Hepatocyte (in vitro differentiated cells): ENCODE data around the gene FAM20C. TPM values are rescaled to one million over a fixed set of nuclear protein-coding genes. Genes with fewer than 3 reads are reported as not detected.

Experiments used
- DNase-seq: peaks from one replicate; pipeline ENCODE4 v3.0.0-alpha.2; 2016; ENCODE audit warnings: low spot score
- H2AFZ ChIP-seq: fragments of 200-600 bp; sonication (generic); 2 replicates; pipeline ENCODE4 v1.6.0; 2016; ENCODE audit warnings: antibody characterized with exemption, mild to moderate bottlenecking
- H3K27ac ChIP-seq: fragments of 200-600 bp; sonication (generic); 2 replicates; pipeline ENCODE4 v1.5.1; 2016; ENCODE audit warnings: mild to moderate bottlenecking
- H3K27me3 ChIP-seq: fragments of 200-600 bp; sonication (generic); 2 replicates; pipeline ENCODE4 v1.6.1; 2016
- H3K36me3 ChIP-seq: fragments of 200-600 bp; sonication (generic); replicated peaks from 2 replicates; pipeline ENCODE4 v1.5.1; 2016; ENCODE audit warnings: low read depth; ENCODE audit not compliant: insufficient read depth
- H3K4me1 ChIP-seq: fragments of 200-600 bp; sonication (generic); 2 replicates; pipeline ENCODE4 v1.5.1; 2016; ENCODE audit warnings: mild to moderate bottlenecking, moderate library complexity; ENCODE audit not compliant: insufficient read depth
- H3K4me2 ChIP-seq: fragments of 200-600 bp; sonication (generic); 2 replicates; pipeline ENCODE4 v1.6.0; 2016
- H3K4me3 ChIP-seq: fragments of 200-600 bp; sonication (generic); 2 replicates; pipeline ENCODE4 v1.5.1; 2016; ENCODE audit warnings: mild to moderate bottlenecking
- H3K79me2 ChIP-seq: fragments of 200-600 bp; sonication (generic); 2 replicates; pipeline ENCODE4 v1.6.0; 2017; ENCODE audit warnings: mild to moderate bottlenecking
- H3K9me2 ChIP-seq: fragments of 200-600 bp; sonication (generic); replicated peaks from 2 replicates; pipeline ENCODE4 v1.6.0; 2017; ENCODE audit warnings: mild to moderate bottlenecking; ENCODE audit not compliant: insufficient read depth
- H3K9me3 ChIP-seq: fragments of 200-600 bp; sonication (generic); 2 replicates; pipeline ENCODE4 v1.5.1; 2016; ENCODE audit warnings: low read depth, mild to moderate bottlenecking
- H4K20me1 ChIP-seq: fragments of 200-600 bp; sonication (generic); 2 replicates; pipeline ENCODE4 v1.6.0; 2016; ENCODE audit warnings: mild to moderate bottlenecking; ENCODE audit not compliant: insufficient read depth, poor library complexity, severe bottlenecking
- EZH2 ChIP-seq: fragments of 200-600 bp; sonication (generic); IDR thresholded peaks from 2 replicates; pipeline ENCODE4 v1.6.1; 2016; ENCODE audit warnings: antibody characterized with exemption, mild to moderate bottlenecking, borderline replicate concordance
- EZH2phosphoT487 ChIP-seq: fragments of 200-600 bp; sonication (generic); IDR thresholded peaks from one replicate; pipeline ENCODE4 v1.6.1; 2018; ENCODE audit warnings: antibody characterized with exemption, mild to moderate bottlenecking, low read depth, moderate library complexity; ENCODE audit not compliant: unreplicated experiment, severe bottlenecking
- WGBS: methylation state at CpG from one replicate; pipeline ENCODE4 v1.1.6; 2016; ENCODE audit warnings: low lambda C conversion rate; ENCODE audit errors: missing lambda C conversion rate; 5-methylcytosine and 5-hydroxymethylcytosine counted together
- polyA plus RNA-seq: library from polyadenylated mRNA; unstranded; fragments of >200 nt; fragmentation: Nextera tagmentation; extraction: Ambion mirVana; gene quantifications from 2 replicates; pipeline ENCODE4 v1.2.1, GENCODE V29; 2016
- total RNA-seq: library from RNA; depleted of rRNA; stranded (reverse); fragments of >200 nt; gene quantifications from 2 replicates; pipeline ENCODE4 v1.2.3, GENCODE V29; 2014
- TF ChIP-seq, protein P1 (sequence below): fragments of 200-600 bp; sonication (generic); IDR thresholded peaks from 2 replicates; pipeline ENCODE4 v1.5.1; 2016; ENCODE audit warnings: antibody characterized with exemption, mild to moderate bottlenecking; ENCODE audit not compliant: poor library complexity

The FAM20C gene
- total and polyA plus RNA-seq, 2 experiments from 2014 or later = 24.4 to 42.5 TPM

DNA sequence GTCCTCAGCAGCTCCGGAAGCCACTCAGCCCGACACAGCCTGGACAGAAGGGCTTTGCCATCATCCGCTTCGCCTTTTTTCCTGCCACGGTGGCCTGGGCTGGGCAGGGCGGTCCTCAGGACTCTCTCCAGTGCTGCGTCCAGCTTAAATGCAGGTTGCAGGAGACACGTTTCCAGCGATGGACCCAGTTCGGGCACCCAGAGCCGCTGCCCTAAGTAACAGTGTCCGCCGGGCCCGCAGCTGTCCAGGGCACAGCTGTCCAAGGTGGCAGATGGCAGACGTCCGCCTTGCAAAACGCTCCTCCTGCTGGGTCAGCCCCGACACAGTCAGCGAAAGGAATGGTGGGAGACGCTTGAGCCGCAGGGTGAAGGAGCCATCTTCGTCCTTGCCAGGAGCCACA is 60.6 kb downstream of the FAM20C start:
- H3K4me2 ChIP-seq = no peak overlapping the region
- no peak overlapping the region for H2AFZ ChIP-seq
- H3K36me3 ChIP-seq = no peaks in the 10 kb centered on the region
- H3K79me2 ChIP-seq = no peaks in the 10 kb centered on the region
- H3K27ac ChIP-seq = no peak overlapping the region
- H3K9me3 ChIP-seq = no peaks in the 10 kb centered on the region
- no peak overlapping the region for H3K4me3 ChIP-seq
- no peaks in the 10 kb centered on the region for H4K20me1 ChIP-seq
- H3K27me3 ChIP-seq = no peaks in the 10 kb centered on the region
- no peak for DNase-seq
- no peaks in the 10 kb centered on the region for H3K4me1 ChIP-seq
- WGBS = 96% methylated on average over 22 of the region's 22 CpGs
- no peak for TF ChIP-seq EZH2
- TF ChIP-seq, protein P1, sequence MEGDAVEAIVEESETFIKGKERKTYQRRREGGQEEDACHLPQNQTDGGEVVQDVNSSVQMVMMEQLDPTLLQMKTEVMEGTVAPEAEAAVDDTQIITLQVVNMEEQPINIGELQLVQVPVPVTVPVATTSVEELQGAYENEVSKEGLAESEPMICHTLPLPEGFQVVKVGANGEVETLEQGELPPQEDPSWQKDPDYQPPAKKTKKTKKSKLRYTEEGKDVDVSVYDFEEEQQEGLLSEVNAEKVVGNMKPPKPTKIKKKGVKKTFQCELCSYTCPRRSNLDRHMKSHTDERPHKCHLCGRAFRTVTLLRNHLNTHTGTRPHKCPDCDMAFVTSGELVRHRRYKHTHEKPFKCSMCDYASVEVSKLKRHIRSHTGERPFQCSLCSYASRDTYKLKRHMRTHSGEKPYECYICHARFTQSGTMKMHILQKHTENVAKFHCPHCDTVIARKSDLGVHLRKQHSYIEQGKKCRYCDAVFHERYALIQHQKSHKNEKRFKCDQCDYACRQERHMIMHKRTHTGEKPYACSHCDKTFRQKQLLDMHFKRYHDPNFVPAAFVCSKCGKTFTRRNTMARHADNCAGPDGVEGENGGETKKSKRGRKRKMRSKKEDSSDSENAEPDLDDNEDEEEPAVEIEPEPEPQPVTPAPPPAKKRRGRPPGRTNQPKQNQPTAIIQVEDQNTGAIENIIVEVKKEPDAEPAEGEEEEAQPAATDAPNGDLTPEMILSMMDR = no peak
- no peak for TF ChIP-seq EZH2phosphoT487
- H3K9me2 ChIP-seq = no peaks in the 10 kb centered on the region

DNA sequence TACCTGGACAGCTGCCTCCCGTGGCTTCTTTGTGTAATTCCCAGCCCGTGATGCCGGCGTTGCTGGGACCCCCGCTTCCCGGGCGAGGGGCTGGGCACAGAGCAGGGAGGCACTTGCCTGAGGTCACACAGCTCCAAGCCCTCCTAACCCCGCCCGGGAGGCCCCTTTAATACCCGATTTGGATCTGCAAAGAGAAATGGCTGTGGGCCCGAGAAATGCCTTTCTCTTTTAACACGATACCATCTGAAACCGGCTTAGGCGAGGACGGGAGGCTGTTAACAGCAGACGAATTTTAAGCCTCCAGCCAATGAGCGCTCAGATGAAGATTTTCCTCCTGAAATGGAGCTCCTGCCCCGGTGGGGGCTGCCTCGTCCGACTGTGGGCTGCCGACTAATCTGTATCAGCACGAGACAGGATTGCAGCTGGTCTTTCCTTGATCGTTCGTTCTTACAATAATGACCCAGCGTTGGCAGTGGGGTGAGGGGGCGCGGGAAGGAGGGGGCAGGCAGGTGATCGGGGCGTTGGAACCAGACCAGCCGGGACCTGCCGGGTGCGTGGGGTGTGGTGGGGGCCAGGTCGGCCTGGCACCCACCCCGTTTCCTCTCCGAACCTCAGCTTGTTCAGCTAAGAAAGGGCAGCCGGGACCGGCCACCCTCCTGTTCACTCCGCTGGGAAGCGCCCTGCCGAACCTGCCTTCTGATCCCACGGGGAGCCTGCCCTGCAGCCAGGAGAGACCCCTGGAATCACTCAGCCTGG is 61.4 kb downstream of the FAM20C start:
- Histone ChIP-seq H3K4me1 (no peaks in the 10 kb centered on the region), H3K27ac (no peak overlapping the region), H4K20me1 (no peaks in the 10 kb centered on the region), H2AFZ (no peak overlapping the region), H3K9me2 (no peaks in the 10 kb centered on the region), H3K79me2 (no peaks in the 10 kb centered on the region), H3K9me3 (no peaks in the 10 kb centered on the region), H3K27me3 (no peaks in the 10 kb centered on the region), H3K4me2 (no peak overlapping the region), H3K4me3 (no peak overlapping the region), H3K36me3 (no peaks in the 10 kb centered on the region)
- WGBS = 94% methylated on average over 38 of the region's 41 CpGs
- TF ChIP-seq, protein P1 = no peak
- no peak for DNase-seq

DNA sequence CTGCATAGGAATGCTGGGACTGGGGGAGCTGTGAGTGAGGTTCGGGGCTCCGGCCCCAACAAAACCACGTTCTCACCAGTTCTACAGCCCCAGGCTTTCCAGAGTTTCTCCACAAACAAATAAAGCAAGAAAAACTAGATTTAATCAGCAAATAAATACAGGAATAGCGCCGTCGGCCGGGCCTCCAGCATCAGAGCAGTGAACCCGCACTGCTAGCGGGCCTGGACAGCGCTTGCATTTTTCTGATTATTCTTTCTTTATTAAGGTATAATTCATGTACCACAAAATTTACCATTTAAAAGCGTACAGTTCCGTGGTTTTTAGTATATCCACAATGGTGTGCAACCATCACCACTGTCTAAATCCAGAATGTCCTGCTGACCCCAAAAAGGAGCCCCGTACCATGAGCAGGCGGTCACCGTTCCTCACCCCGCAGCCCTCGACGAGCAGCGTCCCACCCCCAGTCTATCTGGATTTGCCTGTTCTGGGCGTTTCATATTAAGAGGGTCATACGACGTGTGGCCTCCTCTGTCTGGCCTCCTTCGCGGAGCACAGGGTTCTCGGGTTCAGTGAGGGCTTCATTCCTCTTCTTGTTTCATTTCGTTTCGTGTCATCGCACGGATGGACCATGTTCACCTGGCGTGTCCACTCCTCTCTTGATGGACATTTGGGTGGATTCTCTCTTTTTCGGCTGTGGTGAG is 62.1 kb downstream of the FAM20C start:
- Histone ChIP-seq H2AFZ (no peak overlapping the region), H3K27ac (no peak overlapping the region), H3K27me3 (no peaks in the 10 kb centered on the region), H3K4me2 (no peak overlapping the region), H3K79me2 (no peaks in the 10 kb centered on the region), H3K36me3 (no peaks in the 10 kb centered on the region), H3K4me3 (no peak overlapping the region), H3K9me3 (no peaks in the 10 kb centered on the region), H3K4me1 (no peaks in the 10 kb centered on the region), H4K20me1 (no peaks in the 10 kb centered on the region), H3K9me2 (no peaks in the 10 kb centered on the region)
- TF ChIP-seq EZH2phosphoT487 (no peak), EZH2 (no peak)
- TF ChIP-seq, protein P1 = no peak
- DNase-seq = no peak
- WGBS = 94% methylated on average over 31 of the region's 31 CpGs
